ENCODE results near the gene DDX54. TPM values are rescaled to one million over a fixed set of nuclear protein-coding genes. Genes with fewer than 3 reads are reported as not detected.

Gene DDX54
- total and polyA plus RNA-seq, 2 of the 8 experiments (the other 6 are each of a cell fraction or from before 2014, with no cell fraction given) = 64.9 to 113 TPM

DNA sequence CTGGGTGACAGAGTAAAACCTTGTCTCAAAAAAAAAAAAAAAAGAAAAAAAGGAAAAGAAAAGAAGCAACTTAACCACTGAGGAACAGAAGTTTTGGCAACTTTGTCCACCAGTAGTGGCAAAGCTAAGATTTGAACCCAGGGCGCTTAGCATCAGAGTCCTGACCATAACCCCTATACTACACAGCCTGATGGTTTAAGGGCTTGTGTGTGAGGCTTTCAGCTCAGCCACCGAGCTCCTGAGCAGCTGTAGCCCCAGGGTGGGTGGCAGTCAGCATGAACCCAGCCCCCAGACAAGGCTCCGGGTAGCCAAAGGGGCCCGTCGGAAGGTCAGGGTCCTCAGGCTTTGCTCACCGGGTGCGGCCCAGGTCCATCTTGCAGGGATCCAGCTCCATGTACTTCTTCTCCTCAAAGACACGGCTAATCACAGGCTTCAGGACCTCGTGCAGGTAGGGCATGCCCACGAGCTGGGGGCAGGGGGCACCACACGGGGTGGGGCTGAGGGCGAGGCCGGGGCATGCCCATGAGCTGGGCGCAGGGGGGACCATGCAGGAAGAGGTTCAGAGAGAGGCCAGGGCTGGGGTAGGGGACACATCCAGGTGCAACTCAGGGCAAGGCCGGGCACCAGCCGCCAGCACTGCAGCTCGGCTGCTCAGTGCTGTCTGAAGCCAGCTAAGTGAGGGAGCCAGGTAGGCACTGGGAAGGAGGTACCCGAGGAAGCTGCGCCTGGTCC lies 70.7 kb downstream of the DDX54 start:
- H3K23me2 ChIP-seq (ENCODE audit: low read depth, low read length) = no peaks in the 10 kb centered on the region
- no peaks in the 10 kb centered on the region for H4K20me1 ChIP-seq (replicated peaks in 1 of 2; ENCODE audit: control insufficient read depth in 1 of 2, insufficient read depth in 2 of 2, low read length in 2 of 2)
- H3K4me2 ChIP-seq (ENCODE audit: insufficient read depth in 1 of 2, low read depth in 2 of 2, low read length in 2 of 2) = no peak overlapping the region
- H3K79me2 ChIP-seq (ENCODE audit: control insufficient read depth in 1 of 2, insufficient read depth in 2 of 2, low read length in 2 of 2) = no peaks in the 10 kb centered on the region
- no peaks in the 10 kb centered on the region for H3K9me3 ChIP-seq (ENCODE audit: insufficient read depth in 2 of 2, low read depth in 1 of 2, low read length in 1 of 2)
- WGBS, 2 experiments (ENCODE audit: extremely low coverage in 1 of 2, insufficient coverage in 1 of 2, insufficient read length in 1 of 2, insufficient replicate concordance in 2 of 2, low coverage in 1 of 2, low lambda C conversion rate in 2 of 2, missing lambda C conversion rate in 1 of 2) = 91% methylated on average over 14 of the region's 19 CpGs; no CpG with 5 or more reads in 1 of the 2 experiments
- no peak overlapping the region for H3K27ac ChIP-seq (ENCODE audit: low read depth, low read length)
- H4K5ac ChIP-seq (ENCODE audit: insufficient read length, low read depth, low read length) = no peak overlapping the region
- no peak overlapping the region for H2BK5ac ChIP-seq (ENCODE audit: low read depth, low read length)
- H2BK20ac ChIP-seq (ENCODE audit: low read length) = no peak overlapping the region
- H2BK12ac ChIP-seq (ENCODE audit: low read depth, low read length) = no peak overlapping the region
- H4K91ac ChIP-seq (replicated peaks; ENCODE audit: insufficient read length, low read length) = no peak overlapping the region
- H2BK120ac ChIP-seq (replicated peaks; ENCODE audit: low read depth, low read length) = no peak overlapping the region
- no peak for TF ChIP-seq POU5F1 (IDR thresholded peaks at IDR 0.05; ENCODE audit: low read depth, low read length)
- TF ChIP-seq TBP (IDR thresholded peaks at IDR 0.05; ENCODE audit: low read depth, low read length) = peak; percentile 90
- ChIA-PET CTCF (ENCODE audit: partially characterized antibody) (interaction anchor here (0.7 to 2.8 kb wide), 8 partner anchors 12 to 65 kb away, joined by 3 to 11 read pairs (median 5); partner anchors contain the start of gene RASAL1), POLR2A (ENCODE audit: partially characterized antibody) (interaction anchor here (0.6 to 1.4 kb wide), 2 partner anchors 46 to 76 kb away, joined by 3 read pairs; no protein-coding TSS in a partner anchor)
- no peaks in the 10 kb centered on the region for H3K4me1 ChIP-seq (replicated peaks in 1 of 4; ENCODE audit: control insufficient read depth in 3 of 4, insufficient read depth in 4 of 4, low read length in 3 of 4)
- no peak overlapping the region for H3K56ac ChIP-seq (replicated peaks; ENCODE audit: insufficient read length, low read depth, low read length)
- no peak overlapping the region for H2AK5ac ChIP-seq (ENCODE audit: low read depth, low read length)
- H3K4me3 ChIP-seq (ENCODE audit: extremely low read depth in 1 of 4, insufficient read depth in 2 of 4, low read depth in 3 of 4, low read length in 4 of 4) = no peak overlapping the region
- no peak overlapping the region for H3K4ac ChIP-seq (replicated peaks; ENCODE audit: insufficient read length, low read depth, low read length)
- H3K23ac ChIP-seq (ENCODE audit: insufficient read length) = no peak overlapping the region
- no peaks in the 10 kb centered on the region for H3K27me3 ChIP-seq (replicated peaks in 1 of 4; ENCODE audit: control insufficient read depth in 3 of 4, extremely low read depth in 1 of 4, insufficient read depth in 3 of 4, low read length in 3 of 4)
- H3K9ac ChIP-seq (replicated peaks in 1 of 4; ENCODE audit: extremely low read depth in 1 of 4, low read depth in 3 of 4, low read length in 3 of 4) = no peak overlapping the region
- no peak overlapping the region for H3K18ac ChIP-seq (ENCODE audit: extremely low read depth, low read length)
- H4K8ac ChIP-seq (ENCODE audit: extremely low read depth, insufficient read depth, low read length) = no peak overlapping the region
- no peak overlapping the region for H2BK15ac ChIP-seq (ENCODE audit: low read length)
- no peak overlapping the region for H3K14ac ChIP-seq (ENCODE audit: insufficient read length)
- H3K79me1 ChIP-seq (ENCODE audit: low read depth, low read length) = no peaks in the 10 kb centered on the region; the same call in 1 of the 2 replicates
- no peaks in the 10 kb centered on the region for H3K36me3 ChIP-seq (ENCODE audit: control insufficient read depth in 2 of 4, insufficient read depth in 4 of 4, low read length in 3 of 4)
- DNase-seq (ENCODE audit: low read depth in 1 of 2, low spot score in 2 of 2) = no peak
- H2AFZ ChIP-seq (ENCODE audit: low read length) = no peak overlapping the region
- FAIRE-seq = no peak
